ENCODE results near the gene IMPG2.

The IMPG2 gene

DNA sequence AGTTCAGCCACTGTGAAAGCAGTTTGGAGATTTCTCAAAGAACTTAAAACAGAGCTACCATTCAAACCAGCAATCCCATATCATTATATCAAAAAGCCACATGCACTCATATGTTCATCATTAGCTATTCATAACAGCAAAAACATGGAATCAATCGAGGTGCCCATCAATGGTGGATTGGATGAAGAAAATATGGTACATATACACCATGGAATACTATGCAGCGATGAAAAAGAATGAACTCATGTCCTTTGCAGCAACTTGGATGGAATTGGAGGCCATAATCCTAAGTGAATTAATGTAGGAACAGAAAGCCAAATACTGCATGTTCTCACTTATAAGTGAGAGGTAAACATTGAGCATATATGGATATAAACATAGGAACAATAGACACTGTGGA, 32.1 kb downstream of the IMPG2 start:
- H3K4me3 ChIP-seq (ENCODE audit: insufficient read depth in 1 of 2, low read depth in 1 of 2, low read length in 2 of 2), result no peak overlapping the region
- no peaks in the 10 kb centered on the region for H3K36me3 ChIP-seq (ENCODE audit: control insufficient read depth in 1 of 2, insufficient read depth in 2 of 2, low read depth in 1 of 2, low read length in 2 of 2)
- no peaks in the 10 kb centered on the region for H3K27me3 ChIP-seq (ENCODE audit: control insufficient read depth in 1 of 2, insufficient read depth in 1 of 2, low read length in 2 of 2)
- H2BK12ac ChIP-seq (ENCODE audit: low read length in 2 of 2), result no peak overlapping the region
- no peak for DNase-seq
- H3K18ac ChIP-seq (ENCODE audit: low read depth in 1 of 2, low read length in 2 of 2), result no peak overlapping the region
- no peak overlapping the region for H2AFZ ChIP-seq (ENCODE audit: low read depth, low read length)
- no peak overlapping the region for H3K27ac ChIP-seq (ENCODE audit: low read length, poor library complexity, severe bottlenecking)
- no peak overlapping the region for H3K14ac ChIP-seq (ENCODE audit: low read length in 2 of 2)
- H3K79me1 ChIP-seq (replicated peaks; ENCODE audit: low read length, poor library complexity, severe bottlenecking), result no peaks in the 10 kb centered on the region
- no peaks in the 10 kb centered on the region for H3K9me3 ChIP-seq (ENCODE audit: control insufficient read depth, low read length)
- H3K4ac ChIP-seq (ENCODE audit: low read depth in 1 of 2, low read length in 2 of 2), result no peak overlapping the region
- no peak overlapping the region for H3K23ac ChIP-seq (ENCODE audit: low read length in 2 of 2)
- H2BK5ac ChIP-seq (ENCODE audit: low read depth, low read length, poor library complexity, severe bottlenecking), result no peak overlapping the region
- no peak overlapping the region for H4K8ac ChIP-seq (ENCODE audit: low read length)
- WGBS, result 85% methylated on average over 2 of the region's 2 CpGs
- H3K4me1 ChIP-seq (ENCODE audit: control insufficient read depth, insufficient read depth, low read depth, low read length), result no peaks in the 10 kb centered on the region
- no peak overlapping the region for H2AK5ac ChIP-seq (ENCODE audit: low read length, severe bottlenecking)
- H2BK120ac ChIP-seq (ENCODE audit: low read depth, low read length), result no peak overlapping the region
- H3K4me2 ChIP-seq (ENCODE audit: low read length, poor library complexity, severe bottlenecking), result no peak overlapping the region
- H4K91ac ChIP-seq (ENCODE audit: low read length), result no peak overlapping the region
- no peak overlapping the region for H3K9ac ChIP-seq (ENCODE audit: low read length)
- no peak overlapping the region for H2BK15ac ChIP-seq (ENCODE audit: low read depth, poor library complexity, severe bottlenecking)

DNA sequence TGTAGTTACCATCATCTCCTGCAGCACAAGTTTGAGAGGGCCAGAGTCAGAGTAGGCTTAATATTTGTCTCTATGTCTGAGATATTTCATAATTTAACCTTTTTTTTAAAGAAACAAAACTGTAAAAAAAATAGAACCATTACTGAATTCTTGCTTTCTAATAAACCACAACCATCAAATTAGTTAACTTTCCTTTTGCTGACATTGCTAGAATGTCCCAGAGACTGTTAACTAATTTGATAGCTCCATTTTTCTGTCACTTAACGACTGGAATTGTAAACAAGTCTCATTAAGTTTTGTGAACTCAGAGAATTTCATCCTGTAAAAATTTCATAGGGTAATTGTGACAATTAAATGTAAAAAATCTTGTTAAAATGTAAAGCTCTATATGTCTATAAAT, 35.6 kb downstream of the IMPG2 start:
- Histone ChIP-seq H2BK12ac (ENCODE audit: low read length in 2 of 2) (no peak overlapping the region), H2AFZ (ENCODE audit: low read depth, low read length) (no peak overlapping the region), H3K36me3 (ENCODE audit: control insufficient read depth in 1 of 2, insufficient read depth in 2 of 2, low read depth in 1 of 2, low read length in 2 of 2) (no peaks in the 10 kb centered on the region), H2BK15ac (ENCODE audit: low read depth, poor library complexity, severe bottlenecking) (no peak overlapping the region), H3K79me1 (replicated peaks; ENCODE audit: low read length, poor library complexity, severe bottlenecking) (no peaks in the 10 kb centered on the region), H4K91ac (ENCODE audit: low read length) (no peak overlapping the region), H3K9ac (ENCODE audit: low read length) (no peak overlapping the region), H3K23ac (ENCODE audit: low read length in 2 of 2) (no peak overlapping the region), H3K4ac (ENCODE audit: low read depth in 1 of 2, low read length in 2 of 2) (no peak overlapping the region), H3K27me3 (ENCODE audit: control insufficient read depth in 1 of 2, insufficient read depth in 1 of 2, low read length in 2 of 2) (no peaks in the 10 kb centered on the region), H3K4me1 (ENCODE audit: control insufficient read depth, insufficient read depth, low read depth, low read length) (no peaks in the 10 kb centered on the region), H3K14ac (ENCODE audit: low read length in 2 of 2) (no peak overlapping the region), H3K4me3 (ENCODE audit: insufficient read depth in 1 of 2, low read depth in 1 of 2, low read length in 2 of 2) (no peak overlapping the region), H2BK5ac (ENCODE audit: low read depth, low read length, poor library complexity, severe bottlenecking) (no peak overlapping the region), H4K8ac (ENCODE audit: low read length) (no peak overlapping the region), H2BK120ac (ENCODE audit: low read depth, low read length) (no peak overlapping the region), H3K4me2 (ENCODE audit: low read length, poor library complexity, severe bottlenecking) (no peak overlapping the region), H3K27ac (ENCODE audit: low read length, poor library complexity, severe bottlenecking) (no peak overlapping the region), H2AK5ac (ENCODE audit: low read length, severe bottlenecking) (no peak overlapping the region), H3K18ac (ENCODE audit: low read depth in 1 of 2, low read length in 2 of 2) (no peak overlapping the region), H3K9me3 (ENCODE audit: control insufficient read depth, low read length) (no peaks in the 10 kb centered on the region)
- no peak for DNase-seq
- WGBS, result no CpG with 5 or more reads among the region's 1 CpG

DNA sequence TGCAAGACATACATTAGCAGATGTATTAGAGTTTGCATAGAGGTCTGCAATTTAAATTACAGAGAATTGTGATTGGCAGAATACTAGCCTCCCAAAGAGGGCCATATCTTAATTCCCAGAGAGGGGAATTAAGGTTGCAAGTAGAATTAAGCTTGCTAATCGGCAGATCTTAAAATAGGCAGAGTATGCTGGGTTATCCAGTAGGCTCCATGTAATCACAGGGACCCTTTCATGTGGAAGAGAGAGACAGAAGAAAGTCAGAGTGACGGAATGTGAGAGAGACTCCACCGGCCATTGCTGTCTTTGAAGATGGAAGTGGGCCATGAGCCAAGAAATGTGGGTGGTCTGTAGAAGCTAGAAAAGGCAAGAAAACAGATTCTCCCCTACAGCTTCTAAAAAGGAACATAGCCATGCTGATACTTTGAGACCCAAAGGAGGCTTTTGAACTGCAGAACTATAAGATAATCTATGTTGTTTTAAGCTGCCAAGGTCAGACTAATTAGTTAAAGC, 38.8 kb downstream of the IMPG2 start:
- no peaks in the 10 kb centered on the region for H3K27me3 ChIP-seq (ENCODE audit: control insufficient read depth in 1 of 2, insufficient read depth in 1 of 2, low read length in 2 of 2)
- no peak overlapping the region for H2BK5ac ChIP-seq (ENCODE audit: low read depth, low read length, poor library complexity, severe bottlenecking)
- no peak overlapping the region for H2BK12ac ChIP-seq (ENCODE audit: low read length in 2 of 2)
- WGBS, result 92% methylated on average over 3 of the region's 3 CpGs
- H3K9ac ChIP-seq (ENCODE audit: low read length), result no peak overlapping the region
- no peak for DNase-seq
- H4K91ac ChIP-seq (ENCODE audit: low read length), result no peak overlapping the region
- no peak overlapping the region for H3K4ac ChIP-seq (ENCODE audit: low read depth in 1 of 2, low read length in 2 of 2)
- H3K18ac ChIP-seq (ENCODE audit: low read depth in 1 of 2, low read length in 2 of 2), result no peak overlapping the region
- H3K27ac ChIP-seq (ENCODE audit: low read length, poor library complexity, severe bottlenecking), result no peak overlapping the region
- H3K23ac ChIP-seq (ENCODE audit: low read length in 2 of 2), result no peak overlapping the region
- no peak overlapping the region for H3K4me2 ChIP-seq (ENCODE audit: low read length, poor library complexity, severe bottlenecking)
- H2BK15ac ChIP-seq (ENCODE audit: low read depth, poor library complexity, severe bottlenecking), result no peak overlapping the region
- no peak overlapping the region for H2AK5ac ChIP-seq (ENCODE audit: low read length, severe bottlenecking)
- H3K4me1 ChIP-seq (ENCODE audit: control insufficient read depth, insufficient read depth, low read depth, low read length), result no peaks in the 10 kb centered on the region
- no peaks in the 10 kb centered on the region for H3K9me3 ChIP-seq (ENCODE audit: control insufficient read depth, low read length)
- no peak overlapping the region for H3K14ac ChIP-seq (ENCODE audit: low read length in 2 of 2)
- no peaks in the 10 kb centered on the region for H3K79me1 ChIP-seq (replicated peaks; ENCODE audit: low read length, poor library complexity, severe bottlenecking)
- H2AFZ ChIP-seq (ENCODE audit: low read depth, low read length), result no peak overlapping the region
- no peaks in the 10 kb centered on the region for H3K36me3 ChIP-seq (ENCODE audit: control insufficient read depth in 1 of 2, insufficient read depth in 2 of 2, low read depth in 1 of 2, low read length in 2 of 2)
- H2BK120ac ChIP-seq (ENCODE audit: low read depth, low read length), result no peak overlapping the region
- H4K8ac ChIP-seq (ENCODE audit: low read length), result no peak overlapping the region
- H3K4me3 ChIP-seq (ENCODE audit: insufficient read depth in 1 of 2, low read depth in 1 of 2, low read length in 2 of 2), result no peak overlapping the region

DNA sequence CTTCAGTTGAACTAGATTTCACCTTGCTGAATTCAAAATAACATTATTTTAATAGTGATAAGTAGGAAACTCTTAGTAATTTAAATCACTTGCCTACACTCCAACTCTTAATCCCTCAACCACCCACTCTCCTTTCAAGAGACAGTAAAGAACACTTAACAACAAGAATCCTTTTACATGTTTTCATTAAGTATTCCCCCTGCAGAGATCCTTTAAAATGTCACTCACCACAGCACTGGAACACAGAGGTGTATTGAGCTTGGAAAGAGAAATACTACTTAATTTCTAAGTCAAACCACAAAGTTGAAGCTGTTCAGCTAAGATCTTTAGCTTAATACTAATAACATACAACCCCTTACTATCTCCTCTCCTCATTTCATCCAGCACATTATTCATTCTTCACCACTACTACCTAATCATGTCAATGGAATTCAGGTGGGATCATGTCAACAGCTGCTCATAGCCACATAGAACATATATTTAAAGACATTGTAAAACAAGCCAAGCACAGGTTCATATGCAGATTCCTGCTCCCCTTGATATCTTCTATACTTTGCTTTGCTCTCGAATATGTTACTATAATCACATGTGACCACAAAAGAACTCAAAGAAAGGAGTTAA, 40.5 kb downstream of the IMPG2 start:
- no peak overlapping the region for H3K4ac ChIP-seq (ENCODE audit: low read depth in 1 of 2, low read length in 2 of 2)
- no peak overlapping the region for H3K9ac ChIP-seq (ENCODE audit: low read length)
- no peak overlapping the region for H2BK5ac ChIP-seq (ENCODE audit: low read depth, low read length, poor library complexity, severe bottlenecking)
- H2BK15ac ChIP-seq (ENCODE audit: low read depth, poor library complexity, severe bottlenecking), result no peak overlapping the region
- H4K8ac ChIP-seq (ENCODE audit: low read length), result no peak overlapping the region
- no peaks in the 10 kb centered on the region for H3K9me3 ChIP-seq (ENCODE audit: control insufficient read depth, low read length)
- H3K79me1 ChIP-seq (replicated peaks; ENCODE audit: low read length, poor library complexity, severe bottlenecking), result no peaks in the 10 kb centered on the region
- no peaks in the 10 kb centered on the region for H3K4me1 ChIP-seq (ENCODE audit: control insufficient read depth, insufficient read depth, low read depth, low read length)
- H3K18ac ChIP-seq (ENCODE audit: low read depth in 1 of 2, low read length in 2 of 2), result no peak overlapping the region
- no peak overlapping the region for H3K4me2 ChIP-seq (ENCODE audit: low read length, poor library complexity, severe bottlenecking)
- H3K4me3 ChIP-seq (ENCODE audit: insufficient read depth in 1 of 2, low read depth in 1 of 2, low read length in 2 of 2), result no peak overlapping the region
- no peak for DNase-seq
- no peaks in the 10 kb centered on the region for H3K27me3 ChIP-seq (ENCODE audit: control insufficient read depth in 1 of 2, insufficient read depth in 1 of 2, low read length in 2 of 2)
- H3K14ac ChIP-seq (ENCODE audit: low read length in 2 of 2), result no peak overlapping the region
- no peak overlapping the region for H3K23ac ChIP-seq (ENCODE audit: low read length in 2 of 2)
- no peak overlapping the region for H2BK120ac ChIP-seq (ENCODE audit: low read depth, low read length)
- WGBS, result no CpG with 5 or more reads among the region's 1 CpG
- H3K27ac ChIP-seq (ENCODE audit: low read length, poor library complexity, severe bottlenecking), result no peak overlapping the region
- H2AK5ac ChIP-seq (ENCODE audit: low read length, severe bottlenecking), result no peak overlapping the region
- H2AFZ ChIP-seq (ENCODE audit: low read depth, low read length), result no peak overlapping the region
- no peaks in the 10 kb centered on the region for H3K36me3 ChIP-seq (ENCODE audit: control insufficient read depth in 1 of 2, insufficient read depth in 2 of 2, low read depth in 1 of 2, low read length in 2 of 2)
- no peak overlapping the region for H4K91ac ChIP-seq (ENCODE audit: low read length)
- no peak overlapping the region for H2BK12ac ChIP-seq (ENCODE audit: low read length in 2 of 2)

All from mesenchymal stem cell (in vitro differentiated cells and primary cell).